Fibroblast of mammary gland (primary cell): ENCODE measurements around the gene ITFG1.

Source experiments
- DNase-seq: peaks from one replicate; pipeline ENCODE4 v3.0.0-alpha.2; 2010; ENCODE audit warnings: low read depth
- H3K4me3 ChIP-seq: 2 replicates; pipeline ENCODE4 v1.5.1; 2011; ENCODE audit warnings: low read depth, mild to moderate bottlenecking, low read length, moderate library complexity; ENCODE audit not compliant: control insufficient read depth
- CTCF ChIP-seq: conservative IDR thresholded peaks from 2 replicates; pipeline ENCODE4 v1.5.1; 2011; ENCODE audit warnings: low read depth, low read length, inconsistent platforms; ENCODE audit not compliant: control insufficient read depth, insufficient read depth

ITFG1 gene

DNA sequence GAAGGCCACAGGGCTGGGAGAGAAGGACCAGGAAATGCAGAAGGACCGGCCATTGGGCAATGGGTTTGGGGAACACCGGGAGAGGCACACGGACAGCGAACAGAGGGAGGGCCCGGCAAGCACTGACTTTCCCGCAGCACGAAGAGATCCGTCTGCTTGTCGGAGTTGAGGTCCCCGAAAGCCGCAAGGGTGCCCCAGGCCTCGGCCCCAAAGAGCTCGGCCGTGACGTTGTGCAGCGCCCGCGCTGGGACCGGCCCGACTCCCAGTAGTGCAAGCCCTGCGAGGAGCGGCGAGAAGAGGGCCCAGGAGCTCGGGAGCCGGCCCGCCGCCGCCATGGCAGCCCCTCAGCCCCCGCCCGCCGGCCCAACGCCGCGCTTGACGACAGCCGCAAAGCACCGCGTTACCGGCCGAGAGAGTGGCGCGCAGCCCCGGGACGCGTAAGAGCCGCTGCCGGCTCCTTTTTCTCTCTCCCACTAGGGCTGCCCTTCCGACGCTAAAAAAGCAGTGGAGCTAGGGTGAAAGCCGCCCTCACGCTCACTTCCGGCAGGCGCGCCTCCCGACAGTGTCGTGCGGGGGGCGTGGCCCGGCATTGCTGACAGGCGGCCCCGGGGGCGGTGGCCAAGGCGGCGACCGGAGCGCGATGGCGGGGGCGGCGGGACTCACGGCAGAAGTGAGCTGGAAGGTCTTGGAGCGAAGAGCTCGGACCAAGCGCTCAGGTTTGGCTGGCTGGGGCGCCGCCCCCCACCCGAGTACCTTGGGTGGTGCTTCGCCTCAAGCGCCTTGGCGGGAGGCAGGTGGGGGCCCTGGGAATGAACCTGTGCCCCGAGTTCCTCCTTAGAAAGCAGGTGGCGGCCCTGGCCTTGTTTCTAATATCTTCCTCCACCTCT is at the start of gene ITFG1, which contains the start of gene PHKB:
Gene ITFG1, minus strand, starts transcription at position 353 of the 887 bp plus-strand sequence. Its CDS starts 18 bp downstream, at position 335.
Gene PHKB, plus strand, starts transcription at position 621 of the 887 bp plus-strand sequence. Its CDS starts 20 bp downstream, at position 641.
- peak; percentile 89 for DNase-seq
- TF ChIP-seq CTCF, result no peak

DNA sequence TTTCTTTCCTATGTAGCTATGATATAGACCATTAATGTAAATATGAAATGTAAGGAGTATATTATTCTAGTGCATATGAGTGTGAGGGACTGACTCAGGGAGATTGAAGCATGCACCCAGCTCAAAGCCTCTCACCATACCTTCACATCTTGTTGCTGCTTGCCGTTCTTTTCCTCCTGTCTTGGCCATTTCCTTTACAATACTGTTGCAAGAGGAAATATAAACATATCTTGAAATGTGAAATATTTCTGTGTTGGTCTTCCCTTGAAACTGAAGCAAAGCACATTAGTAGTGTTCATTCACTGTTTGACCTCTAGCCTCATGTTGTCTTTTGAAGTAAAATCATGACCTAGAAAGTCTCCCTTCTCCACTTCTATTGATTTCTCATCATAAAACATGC is 46.8 kb upstream of the ITFG1 start:
- no peak overlapping the region for H3K4me3 ChIP-seq
- TF ChIP-seq CTCF, result no peak
- no peak for DNase-seq

More for the DNA sequence above, at the start of gene ITFG1, which contains the start of gene PHKB:
- peak within 1 kb of the TSS; percentile 96 for H3K4me3 ChIP-seq

DNA sequence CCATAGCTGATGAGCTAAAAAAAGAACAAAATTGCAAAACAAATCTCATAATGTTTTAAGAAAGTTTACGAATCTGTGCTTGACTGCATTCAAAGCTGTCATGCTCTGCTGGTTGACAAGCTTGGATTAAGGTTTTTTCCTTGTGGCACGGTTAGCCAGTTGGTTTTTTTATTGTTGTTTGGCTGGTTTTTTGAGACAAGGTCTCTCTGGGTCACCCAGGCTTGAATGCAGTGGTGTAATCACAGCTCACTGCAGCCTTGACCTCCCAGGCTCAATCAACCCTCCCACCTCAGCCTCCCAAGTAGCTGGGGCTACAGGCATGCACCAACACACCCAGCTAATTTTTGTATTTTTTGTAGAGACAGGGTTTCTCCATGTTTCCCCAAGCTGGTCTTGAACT is 45.9 kb upstream of the ITFG1 start:
- H3K4me3 ChIP-seq, result no peak overlapping the region
- TF ChIP-seq CTCF, result no peak
- no peak for DNase-seq

DNA sequence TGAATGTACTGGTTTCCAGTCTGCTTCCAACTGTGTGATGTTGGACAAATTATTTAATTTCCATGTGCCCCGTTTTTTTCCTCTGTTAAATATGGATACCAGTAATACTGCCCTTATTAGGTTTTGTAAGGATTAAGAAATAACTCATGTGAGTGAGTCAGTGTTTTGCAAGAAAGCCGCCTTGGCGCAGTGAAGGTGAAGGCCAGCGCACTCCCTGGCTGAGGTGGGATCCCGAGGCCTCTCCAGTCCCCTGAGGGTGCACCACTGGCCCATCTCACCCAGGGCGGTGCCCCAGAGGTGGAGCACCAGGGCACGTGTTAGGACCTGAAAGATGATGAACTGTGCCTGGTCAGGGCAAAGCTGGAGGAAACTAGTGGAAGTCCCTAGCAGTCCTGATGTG is 43.7 kb upstream of the ITFG1 start:
- no peak overlapping the region for H3K4me3 ChIP-seq
- no peak for TF ChIP-seq CTCF
- DNase-seq, result peak; percentile 42

- no peak overlapping the region for H3K4me3 ChIP-seq
- TF ChIP-seq CTCF, result no peak
- DNase-seq, result peak; percentile 71
These were observed 43.1 kb upstream of the ITFG1 start for GRCh38 chr16:47503936-47504335.

- H3K4me3 ChIP-seq, result no peak overlapping the region
- no peak for TF ChIP-seq CTCF
- DNase-seq, result no peak
These were observed 38.9 kb upstream of the ITFG1 start for GRCh38 chr16:47499700-47500264.
